Hepatocyte (in vitro differentiated cells): Measurements from ENCODE around the gene ARHGDIB. TPM values are rescaled to one million over a fixed set of nuclear protein-coding genes. Genes with fewer than 3 reads are reported as not detected.

Source experiments
- DNase-seq: peaks from one replicate; pipeline ENCODE4 v3.0.0-alpha.2; 2016; ENCODE audit warnings: low spot score
- H2AFZ ChIP-seq: fragments of 200-600 bp; sonication (generic); 2 replicates; pipeline ENCODE4 v1.6.0; 2016; ENCODE audit warnings: antibody characterized with exemption, mild to moderate bottlenecking
- H3K27ac ChIP-seq: fragments of 200-600 bp; sonication (generic); 2 replicates; pipeline ENCODE4 v1.5.1; 2016; ENCODE audit warnings: mild to moderate bottlenecking
- H3K27me3 ChIP-seq: fragments of 200-600 bp; sonication (generic); 2 replicates; pipeline ENCODE4 v1.6.1; 2016
- H3K36me3 ChIP-seq: fragments of 200-600 bp; sonication (generic); replicated peaks from 2 replicates; pipeline ENCODE4 v1.5.1; 2016; ENCODE audit warnings: low read depth; ENCODE audit not compliant: insufficient read depth
- H3K4me1 ChIP-seq: fragments of 200-600 bp; sonication (generic); 2 replicates; pipeline ENCODE4 v1.5.1; 2016; ENCODE audit warnings: mild to moderate bottlenecking, moderate library complexity; ENCODE audit not compliant: insufficient read depth
- H3K4me2 ChIP-seq: fragments of 200-600 bp; sonication (generic); 2 replicates; pipeline ENCODE4 v1.6.0; 2016
- H3K4me3 ChIP-seq: fragments of 200-600 bp; sonication (generic); 2 replicates; pipeline ENCODE4 v1.5.1; 2016; ENCODE audit warnings: mild to moderate bottlenecking
- H3K79me2 ChIP-seq: fragments of 200-600 bp; sonication (generic); 2 replicates; pipeline ENCODE4 v1.6.0; 2017; ENCODE audit warnings: mild to moderate bottlenecking
- H3K9me2 ChIP-seq: fragments of 200-600 bp; sonication (generic); replicated peaks from 2 replicates; pipeline ENCODE4 v1.6.0; 2017; ENCODE audit warnings: mild to moderate bottlenecking; ENCODE audit not compliant: insufficient read depth
- H3K9me3 ChIP-seq: fragments of 200-600 bp; sonication (generic); 2 replicates; pipeline ENCODE4 v1.5.1; 2016; ENCODE audit warnings: low read depth, mild to moderate bottlenecking
- H4K20me1 ChIP-seq: fragments of 200-600 bp; sonication (generic); 2 replicates; pipeline ENCODE4 v1.6.0; 2016; ENCODE audit warnings: mild to moderate bottlenecking; ENCODE audit not compliant: insufficient read depth, poor library complexity, severe bottlenecking
- EZH2 ChIP-seq: fragments of 200-600 bp; sonication (generic); IDR thresholded peaks from 2 replicates; pipeline ENCODE4 v1.6.1; 2016; ENCODE audit warnings: antibody characterized with exemption, mild to moderate bottlenecking, borderline replicate concordance
- EZH2phosphoT487 ChIP-seq: fragments of 200-600 bp; sonication (generic); IDR thresholded peaks from one replicate; pipeline ENCODE4 v1.6.1; 2018; ENCODE audit warnings: antibody characterized with exemption, mild to moderate bottlenecking, low read depth, moderate library complexity; ENCODE audit not compliant: unreplicated experiment, severe bottlenecking
- WGBS: methylation state at CpG from one replicate; pipeline ENCODE4 v1.1.6; 2016; ENCODE audit warnings: low lambda C conversion rate; ENCODE audit errors: missing lambda C conversion rate; 5-methylcytosine and 5-hydroxymethylcytosine counted together
- polyA plus RNA-seq: library from polyadenylated mRNA; unstranded; fragments of >200 nt; fragmentation: Nextera tagmentation; extraction: Ambion mirVana; gene quantifications from 2 replicates; pipeline ENCODE4 v1.2.1, GENCODE V29; 2016
- total RNA-seq: library from RNA; depleted of rRNA; stranded (reverse); fragments of >200 nt; gene quantifications from 2 replicates; pipeline ENCODE4 v1.2.3, GENCODE V29; 2014
- TF ChIP-seq, protein P1 (sequence below): fragments of 200-600 bp; sonication (generic); IDR thresholded peaks from 2 replicates; pipeline ENCODE4 v1.5.1; 2016; ENCODE audit warnings: antibody characterized with exemption, mild to moderate bottlenecking; ENCODE audit not compliant: poor library complexity

The ARHGDIB gene
- total and polyA plus RNA-seq, 2 experiments from 2014 or later, result 13.3 to 14.2 TPM

DNA sequence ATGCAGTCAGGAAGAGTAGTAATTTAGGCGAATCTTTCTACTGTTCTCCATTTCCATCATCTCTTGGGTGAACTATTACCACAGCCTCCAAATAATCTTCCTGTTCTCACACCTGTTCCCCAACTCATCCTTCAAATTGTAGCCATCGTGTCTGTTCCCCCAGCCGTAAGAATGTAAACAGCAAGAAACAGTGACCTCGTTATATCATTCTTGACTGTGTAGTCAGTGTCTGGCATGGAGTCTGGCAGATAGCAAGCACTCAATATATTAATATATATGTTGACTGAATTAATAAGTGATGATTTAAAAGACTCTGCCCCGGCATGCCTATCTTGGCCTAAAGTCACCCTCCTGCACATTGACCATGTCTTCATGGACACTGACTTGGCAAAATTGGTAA, 31.7 kb upstream of the ARHGDIB start:
- Histone ChIP-seq H3K36me3 (no peaks in the 10 kb centered on the region), H3K79me2 (no peaks in the 10 kb centered on the region), H3K27me3 (no peaks in the 10 kb centered on the region), H3K9me2 (no peaks in the 10 kb centered on the region), H3K27ac (no peak overlapping the region), H2AFZ (no peak overlapping the region), H3K9me3 (no peaks in the 10 kb centered on the region), H3K4me3 (no peak overlapping the region), H4K20me1 (no peaks in the 10 kb centered on the region), H3K4me2 (no peak overlapping the region), H3K4me1 (no peaks in the 10 kb centered on the region)
- no peak for DNase-seq
- TF ChIP-seq, protein P1, sequence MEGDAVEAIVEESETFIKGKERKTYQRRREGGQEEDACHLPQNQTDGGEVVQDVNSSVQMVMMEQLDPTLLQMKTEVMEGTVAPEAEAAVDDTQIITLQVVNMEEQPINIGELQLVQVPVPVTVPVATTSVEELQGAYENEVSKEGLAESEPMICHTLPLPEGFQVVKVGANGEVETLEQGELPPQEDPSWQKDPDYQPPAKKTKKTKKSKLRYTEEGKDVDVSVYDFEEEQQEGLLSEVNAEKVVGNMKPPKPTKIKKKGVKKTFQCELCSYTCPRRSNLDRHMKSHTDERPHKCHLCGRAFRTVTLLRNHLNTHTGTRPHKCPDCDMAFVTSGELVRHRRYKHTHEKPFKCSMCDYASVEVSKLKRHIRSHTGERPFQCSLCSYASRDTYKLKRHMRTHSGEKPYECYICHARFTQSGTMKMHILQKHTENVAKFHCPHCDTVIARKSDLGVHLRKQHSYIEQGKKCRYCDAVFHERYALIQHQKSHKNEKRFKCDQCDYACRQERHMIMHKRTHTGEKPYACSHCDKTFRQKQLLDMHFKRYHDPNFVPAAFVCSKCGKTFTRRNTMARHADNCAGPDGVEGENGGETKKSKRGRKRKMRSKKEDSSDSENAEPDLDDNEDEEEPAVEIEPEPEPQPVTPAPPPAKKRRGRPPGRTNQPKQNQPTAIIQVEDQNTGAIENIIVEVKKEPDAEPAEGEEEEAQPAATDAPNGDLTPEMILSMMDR, result no peak
- TF ChIP-seq EZH2phosphoT487, result no peak
- TF ChIP-seq EZH2, result no peak
- WGBS, result 80% methylated on average over 5 of the region's 5 CpGs

- no peak overlapping the region for H3K4me3 ChIP-seq
- H3K27ac ChIP-seq, result no peak overlapping the region
- H3K4me2 ChIP-seq, result no peak overlapping the region
- TF ChIP-seq EZH2 (no peak), EZH2phosphoT487 (no peak)
- TF ChIP-seq, protein P1, result no peak
- H2AFZ ChIP-seq, result no peak overlapping the region
- DNase-seq, result no peak
- H3K79me2 ChIP-seq, result no peaks in the 10 kb centered on the region
- H3K9me2 ChIP-seq, result no peaks in the 10 kb centered on the region
- no peaks in the 10 kb centered on the region for H3K9me3 ChIP-seq
- WGBS, result 98% methylated on average over 3 of the region's 3 CpGs
- H4K20me1 ChIP-seq, result no peaks in the 10 kb centered on the region
- no peaks in the 10 kb centered on the region for H3K4me1 ChIP-seq
- H3K36me3 ChIP-seq, result no peaks in the 10 kb centered on the region
- no peaks in the 10 kb centered on the region for H3K27me3 ChIP-seq
Measured at GRCh38 chr12:14992673-14993072, 31.3 kb upstream of the ARHGDIB start.

DNA sequence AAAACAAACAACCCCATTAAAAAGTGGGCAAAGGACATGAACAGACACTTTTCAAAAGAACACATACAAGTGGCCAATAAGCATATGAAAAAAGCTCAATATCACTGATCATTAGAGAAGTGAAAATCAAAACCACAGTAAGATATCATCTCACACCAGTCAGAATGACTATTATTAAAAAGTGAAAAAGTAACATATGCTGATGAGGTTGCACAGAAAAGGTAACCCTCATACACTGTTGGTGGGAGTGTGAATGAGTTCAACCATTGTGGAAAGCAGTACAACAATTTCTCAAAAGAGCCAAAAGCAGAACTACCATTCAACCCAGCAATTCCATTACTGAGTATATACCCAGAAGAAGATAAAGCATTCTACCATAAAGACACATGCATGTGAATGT, 29.7 kb upstream of the ARHGDIB start:
- H3K27me3 ChIP-seq, result no peaks in the 10 kb centered on the region
- H3K79me2 ChIP-seq, result no peaks in the 10 kb centered on the region
- H3K9me3 ChIP-seq, result no peaks in the 10 kb centered on the region
- no peaks in the 10 kb centered on the region for H3K36me3 ChIP-seq
- H3K9me2 ChIP-seq, result no peaks in the 10 kb centered on the region
- H4K20me1 ChIP-seq, result no peaks in the 10 kb centered on the region
- H3K4me3 ChIP-seq, result no peak overlapping the region
- no peak overlapping the region for H3K27ac ChIP-seq
- no peak overlapping the region for H2AFZ ChIP-seq
- TF ChIP-seq, protein P1, result no peak
- TF ChIP-seq EZH2phosphoT487 (no peak), EZH2 (no peak)
- no peak overlapping the region for H3K4me2 ChIP-seq
- no peak for DNase-seq
- H3K4me1 ChIP-seq, result no peaks in the 10 kb centered on the region

GRCh38 chr12:14989790-14990189, 28.4 kb upstream of the ARHGDIB start:
- H3K27ac ChIP-seq, result no peak overlapping the region
- H3K79me2 ChIP-seq, result no peaks in the 10 kb centered on the region
- no peak overlapping the region for H2AFZ ChIP-seq
- H3K27me3 ChIP-seq, result no peaks in the 10 kb centered on the region
- no peaks in the 10 kb centered on the region for H3K36me3 ChIP-seq
- DNase-seq, result no peak
- WGBS, result 68% methylated on average over 1 of the region's 1 CpG
- H3K4me2 ChIP-seq, result no peak overlapping the region
- no peaks in the 10 kb centered on the region for H3K4me1 ChIP-seq
- no peak overlapping the region for H3K4me3 ChIP-seq
- H3K9me2 ChIP-seq, result no peaks in the 10 kb centered on the region
- no peaks in the 10 kb centered on the region for H4K20me1 ChIP-seq
- no peaks in the 10 kb centered on the region for H3K9me3 ChIP-seq
- TF ChIP-seq EZH2phosphoT487 (no peak), EZH2 (no peak)
- TF ChIP-seq, protein P1, result no peak
